GM19328 (cell line): ENCODE measurements around the gene DLG2.

Experiments
- ATAC-seq: cut with Tn5 transposase; IDR thresholded peaks from one replicate; pipeline ENCODE4 v1.9.1; 2021; ENCODE audit warnings: mild to moderate bottlenecking, moderate library complexity; ENCODE audit not compliant: unreplicated experiment

Gene DLG2

DNA sequence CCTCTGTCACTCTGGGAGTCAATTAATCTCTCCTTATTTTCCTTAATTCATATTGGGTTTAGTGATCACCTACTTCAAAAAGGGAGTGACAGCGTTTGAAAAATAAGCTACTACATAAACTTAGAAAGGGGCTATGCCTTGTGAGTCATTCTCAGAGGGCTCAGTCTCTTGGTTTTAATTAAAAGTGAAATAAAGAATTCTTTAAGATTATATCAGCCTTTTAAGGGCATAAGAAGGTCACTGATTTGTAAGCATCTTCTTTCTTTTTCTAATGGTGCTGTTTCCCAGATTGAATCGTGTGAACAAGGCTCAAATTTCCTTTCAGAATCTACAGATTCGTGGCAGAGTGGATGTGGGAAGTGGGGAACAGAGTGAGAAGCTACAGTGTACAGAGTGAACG is 1704.8 kb downstream of the DLG2 start:
- ATAC-seq: no peak

- no peak for ATAC-seq
Observed at GRCh38 chr11:83921447-83922192, 1705.5 kb downstream of the DLG2 start.

- ATAC-seq: no peak
Observed at GRCh38 chr11:83918476-83918875, 1708.7 kb downstream of the DLG2 start.

DNA sequence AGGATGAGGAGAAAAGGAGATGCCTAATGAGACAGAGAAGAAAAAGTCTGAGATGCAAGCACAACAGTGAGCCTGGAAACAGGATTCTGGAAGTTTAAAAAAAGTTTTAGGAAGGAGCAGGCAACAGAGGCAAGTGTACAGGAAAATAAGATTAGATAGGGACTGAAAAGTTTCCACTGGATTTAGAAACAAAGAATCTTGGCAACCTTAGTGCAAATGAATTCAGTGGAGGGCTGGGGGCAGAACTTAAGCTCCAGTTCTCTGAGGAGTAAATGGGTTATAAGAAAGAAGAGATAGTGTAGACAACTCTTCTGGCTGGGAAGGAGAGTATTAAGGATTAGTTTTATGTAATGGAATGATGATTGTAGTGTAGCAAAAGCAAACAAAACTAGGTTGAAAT is 1712.1 kb downstream of the DLG2 start:
- ATAC-seq: no peak

GRCh38 chr11:83909579-83910534 is 1717.3 kb downstream of the DLG2 start:
- no peak for ATAC-seq

DNA sequence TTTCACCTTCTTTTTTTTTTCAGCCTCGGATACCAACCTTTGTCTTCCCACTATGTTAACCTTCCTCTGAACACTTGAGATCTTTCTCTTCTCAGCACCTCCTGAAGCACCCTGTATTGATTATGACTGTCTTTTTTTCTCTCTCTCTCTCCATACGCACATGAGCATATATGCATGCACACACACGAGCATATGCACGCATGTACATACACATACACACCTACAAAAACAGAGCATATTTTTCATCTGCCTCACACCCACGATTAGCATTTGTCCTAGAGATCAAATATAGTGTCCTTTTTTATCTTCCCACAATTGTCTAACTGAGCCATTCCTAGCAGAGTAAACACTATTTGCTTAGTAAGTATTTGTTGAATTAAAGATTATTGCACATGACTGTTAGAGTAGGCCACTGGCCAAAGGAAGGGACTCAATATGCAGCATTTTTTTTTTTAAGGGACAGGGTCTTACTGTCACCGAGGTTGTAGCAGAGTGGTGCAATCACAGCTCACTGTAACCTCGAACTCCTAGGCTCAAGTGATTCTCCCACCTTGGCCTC is 1718.8 kb downstream of the DLG2 start:
- no peak for ATAC-seq

- ATAC-seq: no peak
Observed at GRCh38 chr11:83895516-83895915, 1731.6 kb downstream of the DLG2 start.

GRCh38 chr11:83881428-83881827 is 1745.7 kb downstream of the DLG2 start:
- no peak for ATAC-seq

- no peak for ATAC-seq
Observed at GRCh38 chr11:83871054-83871453, 1756.1 kb downstream of the DLG2 start.

GRCh38 chr11:83866655-83867054 is 1760.5 kb downstream of the DLG2 start:
- no peak for ATAC-seq

DNA sequence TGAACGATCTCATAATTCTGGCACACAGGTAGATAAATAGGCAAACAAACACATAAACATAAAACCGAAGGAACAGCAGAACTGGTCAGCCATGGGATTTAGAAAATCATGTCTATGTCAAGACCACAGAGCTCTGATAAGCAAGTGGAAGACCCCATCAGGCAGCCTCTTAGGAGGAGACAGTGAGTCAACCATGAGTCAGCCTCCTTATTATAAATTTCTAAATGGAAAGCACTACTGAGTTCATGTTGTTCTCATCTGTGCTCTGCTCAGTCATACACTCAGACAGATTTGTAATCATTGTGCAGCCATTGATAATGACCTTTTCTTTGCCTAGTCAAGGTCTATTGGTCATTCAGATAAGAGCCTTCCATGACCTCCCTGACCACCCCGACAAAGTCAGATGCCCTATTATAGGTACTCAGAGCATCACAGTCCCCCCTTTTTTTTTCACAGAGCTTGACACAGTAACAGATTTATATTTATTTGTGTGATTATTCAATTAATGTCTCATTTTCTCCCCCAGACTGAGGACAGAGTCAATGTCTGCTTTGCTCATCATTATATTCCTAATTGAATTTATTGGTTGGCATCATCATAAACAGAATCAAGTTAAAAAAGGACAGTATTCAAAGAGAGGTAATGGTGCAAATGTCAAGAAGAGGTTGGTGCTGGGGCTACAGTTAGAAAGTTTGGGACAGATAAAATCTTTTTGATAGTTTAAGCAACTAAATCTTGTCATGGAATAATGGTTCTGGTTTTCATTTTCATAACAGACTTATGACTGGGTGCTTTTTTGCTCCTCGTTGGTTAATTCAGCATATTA is 1761.3 kb downstream of the DLG2 start:
- no peak for ATAC-seq

GRCh38 chr11:83864412-83865057 is 1762.6 kb downstream of the DLG2 start:
- no peak for ATAC-seq

GRCh38 chr11:83863272-83863671 is 1763.9 kb downstream of the DLG2 start:
- no peak for ATAC-seq

- no peak for ATAC-seq
Observed at GRCh38 chr11:83862691-83863090, 1764.5 kb downstream of the DLG2 start.

DNA sequence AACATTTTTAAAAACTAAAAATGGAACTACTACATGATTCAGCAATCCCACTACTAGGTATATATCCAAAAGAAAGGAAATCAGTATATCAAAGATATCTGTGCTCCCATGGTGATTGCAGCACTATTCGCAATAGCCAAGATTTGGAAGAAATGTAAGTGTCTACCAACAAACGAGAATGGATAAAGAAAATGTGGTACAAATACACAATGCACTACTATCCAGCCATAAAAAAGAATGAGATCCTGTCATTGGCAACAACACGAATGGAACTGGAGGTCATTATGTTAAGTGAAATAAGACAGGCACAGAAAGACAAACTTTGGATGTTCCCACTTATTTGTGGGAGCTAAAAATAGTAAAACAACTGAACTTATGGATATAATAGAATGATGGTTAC is 1765.1 kb downstream of the DLG2 start:
- no peak for ATAC-seq

DNA sequence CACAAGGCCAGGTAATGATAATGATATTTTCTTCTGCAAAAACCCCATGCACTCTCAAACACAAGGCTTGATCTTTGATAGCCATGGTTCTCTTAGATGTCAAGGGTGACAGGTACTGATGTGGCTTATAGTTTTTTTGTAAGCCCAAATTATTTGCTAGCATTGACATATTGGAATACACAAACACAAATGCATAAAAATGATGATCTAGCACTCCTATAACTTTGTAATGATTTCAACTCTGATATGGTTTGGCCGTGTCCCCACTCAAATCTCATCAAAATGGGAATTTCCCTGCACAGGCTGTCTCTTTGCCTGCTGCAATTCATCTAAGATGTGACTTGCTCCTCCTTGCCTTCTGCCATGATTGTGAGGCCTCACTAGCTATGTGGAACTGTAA is 1768.5 kb downstream of the DLG2 start:
- no peak for ATAC-seq

- no peak for ATAC-seq
Observed at GRCh38 chr11:83855237-83855636, 1771.9 kb downstream of the DLG2 start.

DNA sequence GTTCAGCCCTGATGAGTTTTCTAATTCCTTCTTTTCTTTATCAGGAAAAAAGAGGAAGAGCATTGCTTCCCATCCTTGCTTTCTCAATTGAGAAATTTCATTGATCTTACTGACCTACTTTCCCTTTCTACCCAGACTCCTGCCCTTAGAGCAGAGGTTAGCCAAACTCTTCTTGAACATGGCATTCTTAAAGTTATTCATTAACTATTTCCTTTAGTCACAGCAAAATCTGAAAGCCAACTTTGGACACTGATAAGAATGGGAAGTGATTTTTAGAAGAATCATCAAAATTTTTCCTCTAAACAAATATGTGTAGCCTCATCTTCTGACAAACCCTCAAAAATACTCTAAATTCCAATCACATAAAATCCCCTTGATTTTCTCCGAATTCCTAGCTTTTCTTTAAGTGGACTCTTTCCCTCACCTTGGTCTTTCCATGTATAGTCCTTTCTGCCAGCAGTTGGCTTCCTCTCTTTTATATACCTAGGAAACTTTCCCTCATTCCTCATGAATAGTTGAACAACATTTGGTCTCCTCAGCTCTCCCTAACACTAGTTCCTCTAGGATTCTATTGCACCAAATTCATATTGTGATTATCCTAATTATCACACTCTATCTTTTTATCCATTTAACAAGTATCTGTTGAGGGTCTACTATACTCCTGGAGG is 1774.2 kb downstream of the DLG2 start:
- no peak for ATAC-seq

- no peak for ATAC-seq
Observed at GRCh38 chr11:83852012-83852411, 1775.1 kb downstream of the DLG2 start.
